Activated T-helper 1 cell treated with anti-CD3 and anti-CD28 coated beads, Interleukin-2, amount 50 U/mL, for 16 hours (primary cell): ENCODE results near the gene GRPEL1.
"Not testable (repeated sequence)": the region's sequence is repeated elsewhere in the genome, so short reads cannot be mapped to it uniquely, and the experiment has no call there.

Experiments
- DNase-seq, 2 donors: peaks; one replicate each; pipeline ENCODE4 v3.0.0-alpha.2; 2020; ENCODE audit warnings: low read depth in 1 of 2, low spot score in 1 of 2

The GRPEL1 gene

DNA sequence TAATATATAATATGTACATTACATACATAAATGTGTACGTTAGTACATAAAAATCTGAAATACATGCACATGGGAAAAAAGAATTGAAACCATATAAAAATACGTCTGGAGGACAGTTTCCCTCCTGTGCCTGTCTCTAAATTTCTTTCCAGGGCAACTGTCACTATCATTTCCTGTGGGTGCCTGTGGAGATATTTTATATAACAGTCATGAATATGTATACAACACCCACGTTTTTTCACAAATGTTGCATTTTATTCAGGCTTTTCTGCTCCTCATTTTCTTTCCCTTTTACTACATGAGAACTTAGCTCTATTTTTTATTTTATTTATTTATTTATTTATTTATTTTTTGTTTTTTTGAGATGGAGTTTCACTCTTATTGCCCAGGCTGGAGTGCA lies 24.2 kb upstream of the GRPEL1 start:
- DNase-seq = no peak

DNA sequence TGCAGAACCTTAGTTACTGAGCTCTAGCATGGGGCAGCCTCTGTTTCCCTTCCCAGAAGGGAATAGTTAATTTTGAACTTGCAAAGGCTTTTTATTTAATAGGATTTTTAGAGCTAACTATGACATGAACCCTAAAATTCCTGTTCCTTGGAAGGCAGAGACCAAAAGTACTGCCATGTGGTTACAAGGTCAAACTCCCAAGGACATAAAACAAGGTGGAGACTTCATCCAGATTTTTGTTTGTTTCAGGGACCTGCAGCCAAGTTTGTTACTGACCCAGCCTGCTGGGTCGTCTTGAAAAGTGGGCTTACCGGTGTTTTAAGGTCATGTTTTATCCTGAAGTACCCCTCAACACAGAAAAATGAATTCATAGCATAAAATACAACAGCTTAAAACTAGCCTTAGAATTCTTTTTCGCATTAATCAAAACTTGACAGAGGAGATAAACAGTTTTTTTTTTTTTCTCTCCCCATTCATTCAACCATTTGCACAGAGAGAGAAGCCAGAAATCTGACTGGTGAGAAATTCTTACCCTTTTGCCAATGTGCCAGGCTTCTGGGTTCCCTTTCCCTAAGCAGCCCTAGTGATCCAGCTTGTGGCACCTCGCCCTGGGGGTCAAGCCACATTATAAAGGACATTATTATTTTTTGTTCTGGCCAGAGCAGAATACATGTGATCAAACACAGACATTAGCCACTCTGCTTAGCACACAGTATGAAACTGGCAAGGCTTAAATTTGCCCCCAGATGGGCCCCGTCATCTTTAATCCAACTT lies 21.5 kb upstream of the GRPEL1 start:
- no peak for DNase-seq

DNA sequence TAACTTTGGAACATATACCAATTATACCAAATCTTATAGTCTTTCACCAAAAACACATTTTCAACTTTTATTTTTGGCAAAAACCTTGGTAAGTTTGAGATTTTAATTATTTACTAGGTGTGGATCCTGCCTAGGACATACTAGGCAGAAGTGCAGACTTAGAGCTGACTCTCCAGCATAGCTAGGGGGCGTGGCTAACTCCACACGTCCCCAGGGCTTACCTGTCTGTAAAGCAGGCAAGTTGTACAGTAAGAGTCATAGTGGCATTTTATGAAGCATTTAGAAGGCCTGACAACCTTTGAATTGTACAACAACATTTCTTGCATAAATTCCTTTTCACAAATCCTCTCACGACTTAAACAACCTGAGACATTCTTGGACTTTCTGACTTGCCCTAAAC lies 19.2 kb upstream of the GRPEL1 start:
- DNase-seq = no peak

DNA sequence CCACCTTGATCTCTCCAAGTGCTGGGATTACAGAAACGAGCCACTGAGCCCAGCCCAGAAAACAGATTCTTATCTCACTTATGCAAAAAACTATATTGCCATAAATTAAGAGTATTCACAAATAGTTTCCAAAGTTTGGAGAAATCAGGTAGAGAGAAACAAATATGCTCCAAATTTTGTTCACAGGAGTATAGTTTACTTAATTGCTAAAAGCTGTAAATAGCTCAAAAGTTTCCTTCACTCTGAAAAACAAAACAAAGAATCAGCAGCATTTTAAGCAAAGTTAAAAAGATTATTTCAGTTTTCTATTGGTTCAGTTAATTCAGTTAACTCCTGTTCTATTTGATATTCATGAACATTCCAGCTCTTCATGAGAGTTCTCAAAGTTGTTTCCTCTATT lies 18.5 kb upstream of the GRPEL1 start:
- no peak for DNase-seq

DNA sequence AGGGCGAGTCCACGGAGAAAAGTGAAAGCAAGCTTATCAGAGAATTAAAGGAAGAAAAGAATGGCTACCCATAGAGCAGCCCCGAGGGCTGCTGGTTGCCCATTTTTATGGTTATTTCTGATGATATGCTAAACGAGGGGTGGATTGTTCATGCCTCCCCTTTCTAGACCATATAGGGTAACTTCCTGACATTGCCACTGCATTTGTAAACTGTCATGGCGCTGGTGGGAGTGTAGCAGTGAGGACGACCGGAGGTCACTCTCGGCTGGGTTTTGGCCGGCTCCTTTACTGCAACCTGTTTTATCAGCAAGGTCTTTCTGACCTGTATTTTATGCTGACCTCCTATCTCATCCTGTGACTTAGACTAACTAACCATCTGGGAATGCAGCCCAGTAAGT lies 16.7 kb upstream of the GRPEL1 start:
- not testable (repeated sequence) for DNase-seq

DNA sequence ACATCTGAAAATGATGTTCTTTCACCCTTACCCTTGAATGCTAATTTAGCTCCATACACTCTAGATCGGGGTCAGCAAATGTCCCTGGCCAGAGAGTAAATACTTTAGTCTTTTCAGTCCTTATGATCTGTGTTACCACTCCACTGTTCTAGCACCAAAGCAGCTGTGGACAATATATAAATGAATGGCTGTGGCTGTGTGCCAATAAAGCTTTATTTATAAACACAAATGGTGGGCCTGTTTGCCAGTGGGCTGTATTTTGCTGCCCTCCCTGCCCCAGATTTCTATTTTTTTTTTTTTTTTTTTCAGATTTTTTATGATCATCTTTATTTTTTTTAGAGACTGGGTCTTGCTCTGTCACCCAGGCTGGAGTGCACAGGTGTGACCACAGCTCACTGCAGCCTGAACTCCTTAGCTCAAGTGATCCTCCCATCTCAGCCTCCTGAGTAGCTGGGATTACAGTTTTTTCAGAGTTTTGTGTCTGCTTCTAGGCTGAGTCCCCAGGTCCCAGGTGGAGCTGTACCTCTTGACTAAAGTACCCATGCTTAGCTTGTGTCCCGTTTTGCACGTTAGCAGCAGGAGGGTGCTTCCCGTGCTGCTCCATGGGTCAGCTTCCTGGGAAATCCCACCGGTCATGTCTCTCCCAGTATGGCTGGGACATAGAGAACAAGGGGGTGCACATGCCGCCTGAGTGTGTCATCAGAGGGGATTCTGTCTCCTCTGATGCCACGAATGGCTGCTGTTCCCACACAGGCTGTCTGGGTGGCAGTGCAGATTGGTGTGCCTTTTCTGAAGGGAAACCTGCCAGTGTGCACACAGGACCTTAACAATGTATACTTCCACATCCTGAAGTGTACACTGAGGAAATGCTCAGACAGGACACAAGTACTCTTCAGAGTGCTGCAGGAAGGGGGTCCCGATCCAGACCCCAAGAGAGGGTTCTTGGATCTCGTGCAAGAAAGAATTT lies 16.0 kb upstream of the GRPEL1 start:
- no peak for DNase-seq

DNA sequence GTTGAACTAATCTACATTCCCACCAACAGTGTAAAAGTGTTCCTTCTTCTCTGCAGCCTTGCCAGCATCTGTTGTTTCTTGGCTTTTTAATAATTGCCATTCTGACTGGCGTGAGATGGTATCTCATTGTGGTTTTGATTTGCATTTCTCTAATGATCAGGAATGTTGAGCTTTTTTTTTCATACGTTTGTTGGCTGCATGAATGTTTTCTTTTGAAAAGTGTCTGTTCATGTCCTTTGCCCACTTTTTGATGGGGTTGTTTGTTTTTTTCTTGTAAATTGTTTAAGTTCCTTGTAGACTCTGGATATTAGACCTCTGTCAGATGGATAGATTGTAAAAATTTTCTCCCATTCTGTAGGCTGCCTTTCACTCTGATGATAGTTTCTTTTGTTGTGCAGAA lies 12.0 kb upstream of the GRPEL1 start:
- not testable (repeated sequence) for DNase-seq

DNA sequence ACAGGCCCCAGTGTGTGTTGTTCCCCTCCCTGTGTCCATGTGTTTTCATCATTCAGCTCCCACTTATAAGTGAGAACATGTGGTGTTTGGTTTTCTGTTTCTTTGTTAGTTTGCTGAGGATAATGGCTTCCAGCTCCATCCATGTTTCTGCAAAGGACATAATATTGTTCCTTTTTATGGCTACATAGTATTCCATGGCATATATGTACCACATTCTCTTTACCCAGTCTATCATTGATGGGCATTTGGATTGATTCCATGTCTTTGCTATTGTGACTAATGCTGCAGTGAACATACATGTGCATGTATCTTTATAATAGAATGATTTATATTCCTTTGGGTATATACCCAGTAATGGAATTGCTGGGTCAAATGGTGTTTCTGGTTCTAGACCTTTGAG lies 11.6 kb upstream of the GRPEL1 start:
- DNase-seq = not testable (repeated sequence)

DNA sequence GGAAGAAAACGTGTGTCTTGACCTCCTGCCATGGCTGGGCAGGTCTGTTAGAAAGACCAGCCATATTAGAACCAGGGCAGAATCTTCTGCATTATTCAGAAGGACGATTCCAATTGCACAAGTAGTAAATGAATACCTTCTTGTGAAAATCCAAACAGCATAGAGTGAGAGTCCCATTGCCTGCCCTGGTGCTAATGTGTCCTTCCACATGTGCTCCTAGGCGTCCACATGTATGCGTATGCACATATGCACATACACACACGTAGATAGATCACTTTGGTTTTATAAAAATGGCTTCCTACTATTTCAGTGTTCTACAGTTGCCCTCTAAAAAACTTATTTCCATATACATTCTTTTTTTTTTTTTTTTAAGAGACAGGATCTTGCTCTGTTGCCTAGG lies 10.2 kb upstream of the GRPEL1 start:
- no peak for DNase-seq

DNA sequence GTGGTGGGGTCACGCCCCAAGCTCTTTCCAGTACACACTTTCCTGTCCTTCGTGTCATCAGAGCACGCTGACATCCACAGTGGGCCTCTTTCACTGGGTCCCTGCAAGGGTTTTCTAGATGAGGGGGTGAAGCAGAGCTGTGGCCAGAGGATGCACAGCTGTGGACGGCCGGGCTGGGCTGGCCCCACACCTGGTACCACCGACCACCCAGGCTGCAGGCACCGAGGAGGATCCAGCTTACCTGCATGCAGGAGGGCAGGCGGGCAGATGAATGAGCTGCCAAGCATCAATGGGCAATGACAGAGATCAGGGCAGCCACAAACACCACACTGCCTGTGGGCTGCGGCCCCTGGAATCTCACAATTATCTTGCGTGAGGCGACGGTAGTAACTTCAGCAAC lies 9.5 kb upstream of the GRPEL1 start:
- no peak for DNase-seq

DNA sequence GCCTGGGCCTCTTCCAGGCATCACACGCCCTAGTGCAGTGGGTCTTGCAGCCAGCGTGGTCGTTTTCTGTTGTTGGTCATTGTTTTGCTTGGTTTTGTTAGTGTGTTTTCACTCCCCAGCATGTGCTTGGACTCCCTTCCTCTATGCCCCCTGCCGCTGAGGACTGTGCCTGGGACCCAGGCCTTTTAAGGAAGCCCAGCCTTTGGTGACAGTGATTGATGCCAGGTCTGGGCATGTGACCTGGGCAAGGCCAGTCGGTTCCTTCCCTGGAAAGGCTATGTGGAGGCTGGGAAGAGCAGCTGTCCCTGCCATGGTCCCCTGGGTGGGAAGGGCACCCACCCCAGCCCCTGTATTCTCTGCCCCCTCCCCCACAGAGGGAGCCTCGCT lies 8.8 kb upstream of the GRPEL1 start:
- no peak for DNase-seq

DNA sequence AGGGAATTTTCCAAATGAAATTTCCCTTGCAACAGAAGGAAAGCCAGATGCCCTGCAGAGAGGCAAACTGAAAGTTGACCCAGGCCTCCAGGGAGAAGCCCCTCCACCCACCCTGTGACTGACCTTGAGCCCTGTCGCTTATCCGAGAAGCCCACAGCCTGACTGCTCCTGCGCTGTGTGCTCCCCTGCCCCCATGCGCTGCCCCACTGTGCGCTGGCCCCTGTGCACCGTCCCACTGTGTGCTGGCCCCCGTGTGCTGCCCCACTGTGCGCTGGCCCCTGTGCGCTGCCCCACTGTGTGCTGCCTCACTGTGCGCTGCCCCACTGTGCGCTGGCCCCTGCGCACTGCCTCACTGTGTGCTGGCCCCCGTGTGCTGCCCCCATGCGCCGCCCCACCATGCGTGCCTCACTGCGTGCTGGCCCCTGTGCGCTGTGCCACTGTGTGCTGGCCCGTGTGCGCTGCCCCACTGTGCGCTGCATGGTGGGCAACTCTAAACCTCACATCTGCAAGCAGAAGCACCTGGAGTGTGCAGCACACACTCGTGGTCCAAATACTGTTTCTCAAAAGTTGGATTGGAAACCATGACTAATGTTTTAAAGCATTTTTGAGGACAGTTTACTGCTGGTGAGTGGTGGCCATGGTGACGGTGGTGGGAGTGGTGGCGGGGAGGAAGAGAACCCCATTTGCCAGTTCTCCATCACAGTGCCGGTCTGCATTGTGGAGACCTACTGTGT lies 8.3 kb upstream of the GRPEL1 start:
- DNase-seq = no peak

DNA sequence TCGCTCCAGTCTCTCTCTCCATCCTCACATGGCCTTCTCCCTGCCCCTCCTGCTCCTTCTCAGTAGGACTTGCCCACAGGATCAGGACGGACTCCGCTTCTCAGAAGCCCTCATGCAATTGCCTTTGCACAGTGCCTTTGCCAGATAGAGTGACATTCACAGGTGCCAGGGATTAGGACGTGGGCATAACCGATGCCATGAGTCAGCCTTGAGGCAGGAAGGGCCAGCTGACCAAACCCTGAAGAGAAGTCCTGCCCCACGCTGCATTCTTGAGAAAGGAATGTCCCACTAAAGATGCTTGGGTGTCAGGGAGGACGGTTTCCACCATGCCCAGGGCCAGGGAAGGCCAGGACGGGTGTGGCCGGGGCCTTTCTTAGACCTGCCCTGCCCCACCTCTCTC lies 6.6 kb upstream of the GRPEL1 start:
- no peak for DNase-seq

DNA sequence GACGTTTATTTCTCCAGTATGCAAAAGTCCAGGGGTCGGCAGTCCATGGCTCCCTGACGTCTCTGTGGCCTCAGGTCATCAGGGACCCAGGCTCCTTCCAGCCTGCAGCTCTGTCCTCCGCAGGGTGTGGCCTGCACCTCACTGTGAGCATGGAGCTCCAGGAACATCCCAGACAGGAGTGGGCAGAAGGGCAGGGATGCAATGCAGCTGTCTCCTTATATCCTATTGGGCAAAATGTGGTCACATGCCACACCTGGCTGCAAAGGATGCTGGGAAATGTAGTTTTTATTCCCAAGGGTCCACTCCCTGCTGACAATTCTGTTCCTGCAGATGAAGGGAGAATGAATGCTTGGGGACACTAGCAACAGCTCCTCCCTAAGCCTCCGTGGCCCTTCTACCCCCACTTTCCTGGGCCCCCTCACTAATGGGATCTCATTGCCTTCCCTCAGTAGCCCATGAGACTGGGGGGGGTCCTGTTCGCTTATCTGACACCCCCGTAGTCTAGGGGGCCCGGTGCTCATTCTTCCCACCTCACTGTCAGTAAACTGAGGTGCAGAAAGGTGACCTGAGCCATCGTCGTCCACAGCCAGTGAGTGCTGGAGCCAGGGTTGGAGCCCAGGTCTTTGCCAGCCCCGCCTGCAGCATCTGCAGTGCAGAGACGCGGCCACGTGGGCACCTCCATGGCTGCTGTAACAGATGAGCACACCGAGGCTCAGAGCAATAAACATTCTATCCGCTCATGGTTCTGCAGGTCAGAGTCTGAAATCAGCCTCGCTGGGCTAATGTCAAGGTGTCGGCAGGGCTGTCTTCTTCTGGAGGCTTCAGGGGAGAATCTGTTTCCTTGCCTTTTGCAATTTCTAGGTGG lies 5.9 kb upstream of the GRPEL1 start:
- DNase-seq = no peak

DNA sequence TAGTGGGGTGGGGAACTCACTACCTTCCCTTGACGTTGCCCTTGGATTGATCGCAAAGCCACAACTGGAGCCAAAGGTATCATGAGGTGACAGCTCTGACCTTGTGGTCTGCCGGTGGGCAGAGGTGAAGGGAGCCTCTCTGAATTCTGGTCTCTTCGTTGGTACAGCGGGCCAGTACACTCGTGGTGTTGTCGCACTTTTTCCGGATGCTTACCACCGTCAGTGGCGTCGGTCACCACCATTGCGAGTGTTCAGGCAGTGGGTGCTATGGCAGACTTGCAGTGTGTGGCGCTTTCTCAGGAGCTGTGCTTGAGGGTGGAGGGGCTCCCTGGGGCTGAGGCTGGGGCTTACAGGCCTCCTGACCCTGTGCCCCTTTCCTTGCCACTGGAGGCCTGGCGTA lies 5.2 kb upstream of the GRPEL1 start:
- no peak for DNase-seq

DNA sequence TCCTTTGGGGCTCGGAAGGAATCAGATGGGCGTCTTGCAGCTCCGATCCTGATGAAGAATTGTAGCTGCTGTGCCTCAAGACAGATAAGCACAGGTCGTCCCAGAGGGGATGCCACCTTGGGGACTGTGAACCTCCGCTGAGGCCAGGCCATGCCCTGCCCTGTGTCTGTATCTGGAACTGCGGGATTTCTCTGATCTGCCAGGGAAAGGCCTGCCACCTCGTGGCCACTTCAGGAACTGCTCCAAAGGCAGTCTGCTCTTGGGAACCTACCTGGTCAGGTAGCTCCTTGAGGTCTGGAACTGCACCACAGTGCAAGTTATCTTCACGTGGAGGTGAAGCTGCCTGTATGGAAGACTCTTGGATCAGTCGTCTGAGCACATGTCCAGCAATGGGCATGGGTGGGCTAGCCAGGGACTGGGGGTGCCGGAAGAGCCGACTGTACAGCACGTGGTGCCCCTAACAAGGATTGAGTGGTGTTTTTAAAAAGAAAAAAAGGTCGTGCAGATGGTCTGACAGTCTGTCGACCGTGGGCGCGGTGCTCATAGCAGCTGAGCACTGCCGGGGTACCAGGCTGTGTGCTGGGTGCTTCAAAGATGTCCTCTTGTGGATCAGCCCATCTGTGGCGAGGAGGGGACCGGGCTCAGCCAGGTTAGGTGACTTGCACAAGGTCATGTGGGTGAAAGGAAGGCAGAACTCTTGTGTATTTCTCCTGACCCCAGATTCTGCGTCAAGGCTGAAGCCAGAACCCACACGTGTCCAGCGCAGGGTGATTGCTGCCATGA lies 3.1 kb upstream of the GRPEL1 start:
- peak; percentile 76 to 87 for DNase-seq

DNA sequence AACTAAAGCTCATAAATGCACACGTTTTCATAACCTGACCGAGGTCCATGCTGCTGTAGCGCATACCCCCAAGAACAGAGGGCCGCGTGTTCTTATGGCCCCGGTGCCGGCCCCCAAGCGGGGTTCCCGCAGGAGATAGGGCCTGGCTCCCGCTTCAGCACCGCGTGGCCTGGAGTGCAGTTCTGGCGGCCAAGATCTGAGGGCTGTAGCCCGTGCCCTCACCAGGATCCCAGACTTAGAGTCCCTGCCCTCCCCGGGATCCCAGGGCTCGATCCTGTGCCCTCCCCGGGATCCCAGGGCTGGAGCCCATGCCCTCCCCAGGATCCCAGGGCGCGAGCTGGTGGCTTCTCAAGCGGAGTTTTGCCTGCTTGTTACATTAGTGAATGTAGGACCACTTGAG lies 1.0 kb upstream of the GRPEL1 start:
- no peak for DNase-seq

DNA sequence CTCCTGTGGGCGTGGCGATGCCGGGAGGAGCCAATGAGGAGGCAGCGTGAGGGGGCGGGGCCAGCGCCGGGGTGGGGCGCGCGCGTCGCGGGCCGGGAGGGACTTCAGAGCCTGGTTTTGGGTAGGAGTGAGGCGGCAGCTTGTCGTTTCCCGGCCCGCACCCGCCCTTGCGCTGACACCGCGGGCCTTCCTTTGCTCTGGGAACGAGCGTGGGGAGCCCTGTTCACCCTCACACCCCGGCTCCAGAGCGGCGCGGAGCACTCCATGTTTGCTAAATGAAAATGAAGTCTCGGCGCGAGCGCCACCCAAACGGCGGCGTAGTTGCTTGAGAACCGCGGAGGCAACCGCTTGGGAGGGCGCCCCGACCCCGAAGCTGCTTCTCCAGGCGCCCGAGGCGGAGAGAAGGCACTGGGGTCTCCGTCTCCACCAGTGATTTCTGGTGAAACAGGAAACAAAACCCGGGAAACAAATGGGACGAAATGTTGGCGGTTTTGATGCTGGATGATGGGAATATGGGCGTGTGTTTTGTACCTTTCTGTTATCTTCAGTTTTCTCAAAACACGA lies 497 bp upstream of the GRPEL1 start:
- no peak for DNase-seq

DNA sequence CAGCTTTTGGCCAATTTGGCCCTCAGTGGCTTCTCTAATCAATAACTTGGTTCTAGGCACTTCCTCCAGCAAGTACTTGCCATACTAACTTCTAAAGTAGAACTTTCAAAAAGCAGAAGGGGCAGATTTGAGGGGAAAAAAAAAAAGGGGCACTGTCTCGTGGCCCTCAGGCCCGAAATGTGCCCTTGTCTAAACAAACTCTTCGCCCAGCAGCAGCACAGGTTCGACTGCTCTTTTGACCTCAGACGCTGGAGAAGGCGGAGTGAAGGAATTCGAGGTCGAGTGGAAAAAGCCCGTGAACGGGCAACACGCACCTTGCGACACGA lies 775 bp downstream of the GRPEL1 start:
- no peak for DNase-seq

DNA sequence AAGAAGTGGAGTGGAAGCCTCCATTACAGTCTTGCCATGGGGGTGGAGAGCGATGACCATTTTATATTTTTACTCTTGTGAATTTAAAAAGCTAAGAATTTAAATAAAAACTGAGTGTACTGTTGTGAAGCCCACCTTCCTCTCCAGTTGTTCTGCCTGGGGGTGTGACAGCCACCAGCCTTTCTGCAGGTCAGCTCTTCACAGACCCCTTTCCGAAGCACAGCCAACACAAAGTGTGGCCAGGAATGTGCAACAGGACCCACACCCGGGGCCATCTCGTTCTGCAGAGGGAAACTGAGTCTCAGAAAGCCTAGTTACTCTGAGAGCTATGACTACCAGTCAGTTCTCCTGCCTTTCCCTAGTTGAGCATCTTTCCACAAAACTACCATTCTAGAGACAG lies 1.4 kb downstream of the GRPEL1 start:
- DNase-seq = no peak
